ENCODE data around the gene TBK1.

DNA sequence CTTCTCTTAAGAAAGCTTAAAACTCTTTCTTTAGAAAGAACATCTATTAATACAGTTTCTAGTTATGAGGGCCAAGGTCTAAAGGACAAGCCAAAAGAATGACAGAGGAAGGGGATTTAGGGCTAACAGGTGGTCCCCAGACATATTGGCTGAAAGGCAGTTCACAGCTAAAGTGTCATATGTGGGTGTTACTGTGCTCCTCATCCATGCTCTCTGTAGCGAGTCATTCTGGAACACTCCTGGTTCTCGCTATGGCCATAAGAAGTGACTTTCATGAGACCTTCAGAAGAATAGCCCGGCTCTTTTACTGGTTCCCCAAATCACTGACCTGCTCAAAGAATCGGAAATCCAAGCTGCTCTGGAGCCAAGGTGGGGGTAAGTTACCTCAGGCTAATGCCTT is 55.0 kb downstream of the TBK1 start:
- TF ChIP-seq, protein P1, sequence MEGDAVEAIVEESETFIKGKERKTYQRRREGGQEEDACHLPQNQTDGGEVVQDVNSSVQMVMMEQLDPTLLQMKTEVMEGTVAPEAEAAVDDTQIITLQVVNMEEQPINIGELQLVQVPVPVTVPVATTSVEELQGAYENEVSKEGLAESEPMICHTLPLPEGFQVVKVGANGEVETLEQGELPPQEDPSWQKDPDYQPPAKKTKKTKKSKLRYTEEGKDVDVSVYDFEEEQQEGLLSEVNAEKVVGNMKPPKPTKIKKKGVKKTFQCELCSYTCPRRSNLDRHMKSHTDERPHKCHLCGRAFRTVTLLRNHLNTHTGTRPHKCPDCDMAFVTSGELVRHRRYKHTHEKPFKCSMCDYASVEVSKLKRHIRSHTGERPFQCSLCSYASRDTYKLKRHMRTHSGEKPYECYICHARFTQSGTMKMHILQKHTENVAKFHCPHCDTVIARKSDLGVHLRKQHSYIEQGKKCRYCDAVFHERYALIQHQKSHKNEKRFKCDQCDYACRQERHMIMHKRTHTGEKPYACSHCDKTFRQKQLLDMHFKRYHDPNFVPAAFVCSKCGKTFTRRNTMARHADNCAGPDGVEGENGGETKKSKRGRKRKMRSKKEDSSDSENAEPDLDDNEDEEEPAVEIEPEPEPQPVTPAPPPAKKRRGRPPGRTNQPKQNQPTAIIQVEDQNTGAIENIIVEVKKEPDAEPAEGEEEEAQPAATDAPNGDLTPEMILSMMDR (IDR thresholded peaks at IDR 0.05; ENCODE audit: low read depth, low read length): no peak
- TF ChIP-seq POLR2A (IDR thresholded peaks at IDR 0.05; ENCODE audit: extremely low read depth, insufficient read length): no peak
- TF ChIP-seq, protein P2, sequence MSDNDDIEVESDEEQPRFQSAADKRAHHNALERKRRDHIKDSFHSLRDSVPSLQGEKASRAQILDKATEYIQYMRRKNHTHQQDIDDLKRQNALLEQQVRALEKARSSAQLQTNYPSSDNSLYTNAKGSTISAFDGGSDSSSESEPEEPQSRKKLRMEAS (IDR thresholded peaks at IDR 0.05; ENCODE audit: low read depth, low read length): no peak

Measured in NB4 (cell line).